Smooth muscle cell (in vitro differentiated cells): ENCODE results near the gene CPT1B. TPM values are rescaled to one million over a fixed set of nuclear protein-coding genes. Genes with fewer than 3 reads are reported as not detected.

Experiments used
- DNase-seq: peaks from one replicate; lab custom pipeline; 2025; ENCODE audit not compliant: unreplicated experiment; lab: John Stamatoyannopoulos, UW
- H2AFZ ChIP-seq: fragments of 200-600 bp; sonication (generic); 2 replicates; pipeline ENCODE4 v1.6.0; 2016; ENCODE audit warnings: antibody characterized with exemption, low read depth, mild to moderate bottlenecking
- H3F3A ChIP-seq: fragments of 200-600 bp; sonication (generic); 2 replicates; pipeline ENCODE4 v1.6.0; 2017; ENCODE audit warnings: antibody characterized with exemption, low read depth
- H3K27ac ChIP-seq: fragments of 200-600 bp; sonication (generic); 2 replicates; pipeline ENCODE4 v1.5.1; 2016; ENCODE audit warnings: low read depth, mild to moderate bottlenecking
- H3K27me3 ChIP-seq: fragments of 200-600 bp; sonication (generic); 2 replicates; pipeline ENCODE4 v1.6.1; 2016; ENCODE audit warnings: low read depth, mild to moderate bottlenecking
- H3K36me3 ChIP-seq: fragments of 200-600 bp; sonication (generic); 2 replicates; pipeline ENCODE4 v1.5.1; 2016; ENCODE audit warnings: low read depth
- H3K4me1 ChIP-seq: fragments of 200-600 bp; sonication (generic); 2 replicates; pipeline ENCODE4 v1.5.1; 2016; ENCODE audit warnings: low read depth
- H3K4me2 ChIP-seq: fragments of 200-600 bp; sonication (generic); 2 replicates; pipeline ENCODE4 v1.6.0; 2016; ENCODE audit warnings: mild to moderate bottlenecking
- H3K4me3 ChIP-seq: fragments of 200-600 bp; sonication (generic); 2 replicates; pipeline ENCODE4 v1.5.1; 2016; ENCODE audit warnings: mild to moderate bottlenecking
- H3K79me2 ChIP-seq: fragments of 200-600 bp; sonication (generic); 2 replicates; pipeline ENCODE4 v1.6.0; 2016; ENCODE audit warnings: low read depth, mild to moderate bottlenecking
- H3K9ac ChIP-seq: fragments of 200-600 bp; sonication (generic); 2 replicates; pipeline ENCODE4 v1.6.0; 2016; ENCODE audit warnings: low read depth
- H3K9me3 ChIP-seq: fragments of 200-600 bp; sonication (generic); replicated peaks from 2 replicates; pipeline ENCODE4 v1.5.1; 2016; ENCODE audit warnings: low read depth
- H4K20me1 ChIP-seq: fragments of 200-600 bp; sonication (generic); 2 replicates; pipeline ENCODE4 v1.6.0; 2016; ENCODE audit warnings: low read depth
- WGBS: methylation state at CpG from one replicate; pipeline ENCODE4 v1.1.7; 2016; ENCODE audit warnings: low lambda C conversion rate; 5-methylcytosine and 5-hydroxymethylcytosine counted together
- polyA plus RNA-seq: library from polyadenylated mRNA; unstranded; fragments of >200 nt; fragmentation: Nextera tagmentation; extraction: Ambion mirVana; gene quantifications from 2 replicates; pipeline ENCODE4 v1.2.1, GENCODE V29; 2016
- total RNA-seq: library from RNA; depleted of rRNA; stranded (reverse); fragments of >200 nt; gene quantifications from 2 replicates; pipeline ENCODE4 v1.2.3, GENCODE V29; 2014
- TF ChIP-seq, protein P1 (sequence below): fragments of 200-600 bp; sonication (generic); IDR thresholded peaks from 2 replicates; pipeline ENCODE4 v1.5.1; 2017; ENCODE audit warnings: borderline replicate concordance, mild to moderate bottlenecking, antibody characterized with exemption; ENCODE audit not compliant: insufficient read depth, poor library complexity, severe bottlenecking

Gene CPT1B
- total and polyA plus RNA-seq, 2 experiments from 2014 or later, result 19.3 to 20.7 TPM

DNA sequence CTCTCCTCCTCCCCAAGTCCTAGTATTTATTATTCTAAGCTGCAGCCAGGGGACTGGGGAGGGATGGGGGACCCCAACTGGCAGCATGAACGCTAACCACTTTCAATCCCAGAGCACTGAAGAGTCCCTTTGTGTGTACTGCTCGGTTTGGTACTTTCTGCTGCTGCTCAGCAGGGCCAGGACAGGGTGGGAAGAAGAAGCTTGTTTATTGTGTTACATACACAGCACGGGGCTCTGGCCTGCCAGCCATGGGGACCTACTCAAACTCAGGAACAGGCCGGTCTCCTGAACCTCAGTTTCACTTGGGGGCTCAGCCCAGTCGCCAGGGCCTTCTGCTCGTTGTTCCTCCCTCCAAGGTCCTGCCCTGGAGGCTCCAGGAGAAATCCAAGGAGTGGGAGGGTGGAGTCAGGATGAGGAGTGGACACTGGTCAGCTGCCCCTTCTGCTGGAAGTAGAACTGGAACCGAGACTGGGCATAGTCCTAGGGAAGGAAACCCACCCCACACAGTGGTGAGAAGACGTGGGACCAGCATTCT lies 616 bp upstream of the CPT1B start:
- peaks cover 13% of the 10 kb centered on the region for H3K79me2 ChIP-seq
- no peak overlapping the region for H3K4me3 ChIP-seq
- no peaks in the 10 kb centered on the region for H3K9me3 ChIP-seq
- 96% methylated on average over 8 of the region's 8 CpGs for WGBS
- H2AFZ ChIP-seq, result no peak overlapping the region
- no peak overlapping the region for H3K9ac ChIP-seq
- no peaks in the 10 kb centered on the region for H4K20me1 ChIP-seq
- TF ChIP-seq, protein P1, sequence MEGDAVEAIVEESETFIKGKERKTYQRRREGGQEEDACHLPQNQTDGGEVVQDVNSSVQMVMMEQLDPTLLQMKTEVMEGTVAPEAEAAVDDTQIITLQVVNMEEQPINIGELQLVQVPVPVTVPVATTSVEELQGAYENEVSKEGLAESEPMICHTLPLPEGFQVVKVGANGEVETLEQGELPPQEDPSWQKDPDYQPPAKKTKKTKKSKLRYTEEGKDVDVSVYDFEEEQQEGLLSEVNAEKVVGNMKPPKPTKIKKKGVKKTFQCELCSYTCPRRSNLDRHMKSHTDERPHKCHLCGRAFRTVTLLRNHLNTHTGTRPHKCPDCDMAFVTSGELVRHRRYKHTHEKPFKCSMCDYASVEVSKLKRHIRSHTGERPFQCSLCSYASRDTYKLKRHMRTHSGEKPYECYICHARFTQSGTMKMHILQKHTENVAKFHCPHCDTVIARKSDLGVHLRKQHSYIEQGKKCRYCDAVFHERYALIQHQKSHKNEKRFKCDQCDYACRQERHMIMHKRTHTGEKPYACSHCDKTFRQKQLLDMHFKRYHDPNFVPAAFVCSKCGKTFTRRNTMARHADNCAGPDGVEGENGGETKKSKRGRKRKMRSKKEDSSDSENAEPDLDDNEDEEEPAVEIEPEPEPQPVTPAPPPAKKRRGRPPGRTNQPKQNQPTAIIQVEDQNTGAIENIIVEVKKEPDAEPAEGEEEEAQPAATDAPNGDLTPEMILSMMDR, result no peak
- H3K4me2 ChIP-seq, result no peak overlapping the region
- no peaks in the 10 kb centered on the region for H3K27me3 ChIP-seq
- H3F3A ChIP-seq, result no peaks in the 10 kb centered on the region
- no peaks in the 10 kb centered on the region for H3K36me3 ChIP-seq
- peaks cover 6% of the 10 kb centered on the region for H3K4me1 ChIP-seq
- no peak overlapping the region for H3K27ac ChIP-seq
- DNase-seq, result no peak

DNA sequence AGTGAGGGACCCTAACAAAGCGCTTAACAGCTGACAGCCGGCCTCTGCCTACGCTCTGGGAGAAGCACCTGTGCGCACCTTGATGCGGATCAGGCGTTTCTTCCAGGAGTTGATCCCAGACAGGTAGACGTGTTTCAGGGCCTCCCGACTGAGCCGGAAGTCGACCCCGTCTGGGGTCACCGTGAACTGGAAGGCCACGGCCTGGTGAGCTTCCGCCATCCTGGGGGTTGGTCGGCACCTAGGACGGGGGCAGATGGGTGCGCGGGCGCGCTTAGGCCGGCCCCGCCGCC lies 585 bp downstream of the CPT1B start:
- H3K27ac ChIP-seq, result no peak overlapping the region
- H3K79me2 ChIP-seq, result peaks cover 9% of the 10 kb centered on the region
- no peak overlapping the region for H3K4me3 ChIP-seq
- peaks cover 6% of the 10 kb centered on the region for H3K4me1 ChIP-seq
- TF ChIP-seq, protein P1, result no peak
- no peaks in the 10 kb centered on the region for H3K27me3 ChIP-seq
- no peaks in the 10 kb centered on the region for H3K9me3 ChIP-seq
- WGBS, result 97% methylated on average over 20 of the region's 23 CpGs
- DNase-seq, result no peak
- no peak overlapping the region for H2AFZ ChIP-seq
- no peaks in the 10 kb centered on the region for H3F3A ChIP-seq
- no peak overlapping the region for H3K4me2 ChIP-seq
- no peaks in the 10 kb centered on the region for H3K36me3 ChIP-seq
- H4K20me1 ChIP-seq, result no peaks in the 10 kb centered on the region
- H3K9ac ChIP-seq, result no peak overlapping the region

DNA sequence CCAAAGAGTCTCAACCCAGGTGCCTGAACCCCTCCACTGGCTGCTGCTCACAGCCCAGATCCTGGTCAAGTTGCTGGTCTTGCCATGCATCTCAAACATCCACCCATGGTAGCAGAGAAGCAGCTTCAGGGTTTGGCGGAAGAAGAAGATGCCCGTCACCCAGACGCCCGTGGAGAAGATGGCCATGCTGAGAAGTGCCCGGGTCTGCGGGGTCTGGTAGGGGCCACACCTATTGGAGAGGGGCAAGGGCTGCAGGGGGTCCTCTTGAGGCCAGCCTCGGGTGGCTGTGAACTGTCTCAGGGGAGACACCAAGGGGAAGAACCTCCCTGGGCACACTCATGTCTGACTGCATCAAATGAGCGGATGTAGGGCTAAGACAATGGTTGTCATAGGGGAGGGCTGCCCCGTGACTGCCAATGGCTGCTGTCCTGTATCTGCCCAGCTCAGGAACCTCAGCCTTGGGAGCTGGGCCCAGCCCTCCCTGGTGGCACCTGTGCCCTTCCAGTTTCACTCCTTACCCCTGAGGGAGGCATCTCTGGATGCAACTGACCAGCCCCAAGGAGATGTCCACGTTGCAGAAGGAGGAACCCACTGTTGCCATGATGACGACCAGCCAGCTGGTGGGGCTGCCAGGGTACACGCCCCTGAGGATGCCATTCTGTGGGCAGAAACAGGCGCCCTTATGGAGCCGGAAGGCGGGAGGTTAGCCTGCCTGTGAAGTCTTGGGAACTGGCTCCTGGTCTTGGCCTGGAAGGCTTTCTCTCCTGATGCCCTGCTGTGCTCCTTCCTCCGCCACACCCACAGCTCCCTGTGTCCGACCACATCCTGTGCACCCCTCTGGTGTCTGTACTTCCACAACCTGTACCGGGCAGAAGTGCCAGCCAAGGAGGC lies 1.2 kb downstream of the CPT1B start:
- DNase-seq, result no peak
- H3K9me3 ChIP-seq, result no peaks in the 10 kb centered on the region
- no peaks in the 10 kb centered on the region for H3F3A ChIP-seq
- H4K20me1 ChIP-seq, result no peaks in the 10 kb centered on the region
- H3K36me3 ChIP-seq, result no peaks in the 10 kb centered on the region
- peaks cover 6% of the 10 kb centered on the region for H3K4me1 ChIP-seq
- no peak overlapping the region for H2AFZ ChIP-seq
- 97% methylated on average over 18 of the region's 18 CpGs for WGBS
- TF ChIP-seq, protein P1, result no peak
- H3K9ac ChIP-seq, result no peak overlapping the region
- no peak overlapping the region for H3K4me2 ChIP-seq
- no peaks in the 10 kb centered on the region for H3K27me3 ChIP-seq
- H3K4me3 ChIP-seq, result no peak overlapping the region
- peaks cover 7% of the 10 kb centered on the region for H3K79me2 ChIP-seq
- H3K27ac ChIP-seq, result no peak overlapping the region

DNA sequence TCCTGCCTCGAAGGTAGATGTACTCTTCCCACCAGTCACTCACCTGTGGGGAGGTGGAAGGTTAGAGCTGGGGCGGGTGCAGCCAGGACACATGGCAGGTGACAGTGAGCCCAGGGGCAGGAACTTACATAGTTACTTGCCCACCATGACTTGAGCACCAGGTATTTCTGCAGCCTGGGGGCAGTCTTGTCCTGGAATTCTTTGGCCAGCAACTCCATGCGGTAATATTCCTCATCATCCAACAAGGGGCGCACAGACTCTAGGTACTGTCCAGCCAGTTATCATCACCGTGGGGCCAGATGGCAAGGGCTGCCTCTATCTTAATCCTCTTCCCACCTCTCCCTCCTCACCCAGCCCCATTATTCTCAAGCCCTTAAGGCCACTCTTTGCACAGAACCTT lies 2.2 kb downstream of the CPT1B start:
- H3K79me2 ChIP-seq, result no peaks in the 10 kb centered on the region
- WGBS, result 84% methylated on average over 5 of the region's 5 CpGs
- no peaks in the 10 kb centered on the region for H3K9me3 ChIP-seq
- H3K36me3 ChIP-seq, result no peaks in the 10 kb centered on the region
- no peaks in the 10 kb centered on the region for H4K20me1 ChIP-seq
- no peak for DNase-seq
- H2AFZ ChIP-seq, result no peak overlapping the region
- no peak overlapping the region for H3K27ac ChIP-seq
- no peaks in the 10 kb centered on the region for H3K4me1 ChIP-seq
- H3K27me3 ChIP-seq, result no peaks in the 10 kb centered on the region
- H3K4me2 ChIP-seq, result no peak overlapping the region
- H3F3A ChIP-seq, result no peaks in the 10 kb centered on the region
- H3K4me3 ChIP-seq, result no peak overlapping the region
- TF ChIP-seq, protein P1, result no peak
- no peak overlapping the region for H3K9ac ChIP-seq
